ENCODE data around the gene ENG. TPM values are rescaled to one million over a fixed set of nuclear protein-coding genes. Genes with fewer than 3 reads are reported as not detected.

Gene ENG
- polyA plus RNA-seq, 2 of the 4 experiments (the other 2 are of a cell fraction), result 0.08 TPM; not detected in 1

DNA sequence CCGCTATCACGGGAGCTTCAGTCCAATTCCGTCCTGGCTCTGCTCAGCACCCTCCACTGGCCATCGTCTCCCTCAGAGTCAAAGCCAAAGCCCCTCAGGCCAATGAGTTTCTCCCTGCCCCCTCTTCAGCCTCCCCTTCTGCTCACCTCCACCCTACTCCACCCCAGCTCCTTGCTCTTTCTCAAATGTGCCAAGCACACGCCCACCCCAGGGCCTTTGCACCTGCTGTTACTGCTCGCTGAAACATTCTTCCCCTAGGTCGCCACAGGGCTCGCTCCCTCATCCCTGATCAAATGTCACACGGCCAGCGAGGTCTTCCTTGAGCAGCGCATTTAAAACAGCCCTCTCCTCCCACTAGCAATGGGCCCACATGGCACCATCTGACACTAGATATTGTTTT, 6.3 kb upstream of the ENG start:
- no peaks in the 10 kb centered on the region for H3K9me3 ChIP-seq
- DNase-seq (ENCODE audit: low read depth in 1 of 2, low spot score in 1 of 2), result no peak
- H3K4me1 ChIP-seq, result no peaks in the 10 kb centered on the region; the same call in 2 of the 3 replicates
- H3K27ac ChIP-seq, result no peak overlapping the region
- no peak for FAIRE-seq
- ATAC-seq, result no peak
- ChIA-PET CTCF (interaction anchor here (0.9 to 6.2 kb wide), 6 partner anchors 8 to 126 kb away, joined by 3 to 63 read pairs (median 6); partner anchors contain the start of genes CDK9 and TOR2A), POLR2A (no interaction called here)
- H3K4me2 ChIP-seq, result no peak overlapping the region
- no peak for TF ChIP-seq CBX2 (IDR thresholded peaks at IDR 0.05; ENCODE audit: borderline replicate concordance, low read depth)
- no peak for TF ChIP-seq FOXS1 (CRISPR knock-in tag; IDR thresholded peaks at IDR 0.05)
- no peak for TF ChIP-seq RCOR1 (IDR thresholded peaks at IDR 0.05; ENCODE audit: low read depth, low read length)
- no peak for TF ChIP-seq JUNB (IDR thresholded peaks at IDR 0.05)
- no peak for TF ChIP-seq POLR2A (IDR thresholded peaks at IDR 0.05; ENCODE audit: low read length)
- TF ChIP-seq, protein P1, sequence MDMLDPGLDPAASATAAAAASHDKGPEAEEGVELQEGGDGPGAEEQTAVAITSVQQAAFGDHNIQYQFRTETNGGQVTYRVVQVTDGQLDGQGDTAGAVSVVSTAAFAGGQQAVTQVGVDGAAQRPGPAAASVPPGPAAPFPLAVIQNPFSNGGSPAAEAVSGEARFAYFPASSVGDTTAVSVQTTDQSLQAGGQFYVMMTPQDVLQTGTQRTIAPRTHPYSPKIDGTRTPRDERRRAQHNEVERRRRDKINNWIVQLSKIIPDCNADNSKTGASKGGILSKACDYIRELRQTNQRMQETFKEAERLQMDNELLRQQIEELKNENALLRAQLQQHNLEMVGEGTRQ (IDR thresholded peaks at IDR 0.05), result no peak
- TF ChIP-seq CEBPB (IDR thresholded peaks at IDR 0.05), result no peak
- no peak for TF ChIP-seq CHD2 (IDR thresholded peaks at IDR 0.05; ENCODE audit: low read length, partially characterized antibody)
- no peak for TF ChIP-seq JUN (IDR thresholded peaks at IDR 0.05)
- no peak for TF ChIP-seq E2F6 (IDR thresholded peaks at IDR 0.05; ENCODE audit: borderline replicate concordance, low read depth)
- no peak for TF ChIP-seq HOXB13 (CRISPR knock-in tag; IDR thresholded peaks at IDR 0.05; ENCODE audit: low read depth)
- TF ChIP-seq, protein P2, sequence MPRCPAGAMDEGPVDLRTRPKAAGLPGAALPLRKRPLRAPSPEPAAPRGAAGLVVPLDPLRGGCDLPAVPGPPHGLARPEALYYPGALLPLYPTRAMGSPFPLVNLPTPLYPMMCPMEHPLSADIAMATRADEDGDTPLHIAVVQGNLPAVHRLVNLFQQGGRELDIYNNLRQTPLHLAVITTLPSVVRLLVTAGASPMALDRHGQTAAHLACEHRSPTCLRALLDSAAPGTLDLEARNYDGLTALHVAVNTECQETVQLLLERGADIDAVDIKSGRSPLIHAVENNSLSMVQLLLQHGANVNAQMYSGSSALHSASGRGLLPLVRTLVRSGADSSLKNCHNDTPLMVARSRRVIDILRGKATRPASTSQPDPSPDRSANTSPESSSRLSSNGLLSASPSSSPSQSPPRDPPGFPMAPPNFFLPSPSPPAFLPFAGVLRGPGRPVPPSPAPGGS (IDR thresholded peaks at IDR 0.05), result no peak
- TF ChIP-seq PBX3 (IDR thresholded peaks at IDR 0.05), result no peak
- TF ChIP-seq, protein P3, sequence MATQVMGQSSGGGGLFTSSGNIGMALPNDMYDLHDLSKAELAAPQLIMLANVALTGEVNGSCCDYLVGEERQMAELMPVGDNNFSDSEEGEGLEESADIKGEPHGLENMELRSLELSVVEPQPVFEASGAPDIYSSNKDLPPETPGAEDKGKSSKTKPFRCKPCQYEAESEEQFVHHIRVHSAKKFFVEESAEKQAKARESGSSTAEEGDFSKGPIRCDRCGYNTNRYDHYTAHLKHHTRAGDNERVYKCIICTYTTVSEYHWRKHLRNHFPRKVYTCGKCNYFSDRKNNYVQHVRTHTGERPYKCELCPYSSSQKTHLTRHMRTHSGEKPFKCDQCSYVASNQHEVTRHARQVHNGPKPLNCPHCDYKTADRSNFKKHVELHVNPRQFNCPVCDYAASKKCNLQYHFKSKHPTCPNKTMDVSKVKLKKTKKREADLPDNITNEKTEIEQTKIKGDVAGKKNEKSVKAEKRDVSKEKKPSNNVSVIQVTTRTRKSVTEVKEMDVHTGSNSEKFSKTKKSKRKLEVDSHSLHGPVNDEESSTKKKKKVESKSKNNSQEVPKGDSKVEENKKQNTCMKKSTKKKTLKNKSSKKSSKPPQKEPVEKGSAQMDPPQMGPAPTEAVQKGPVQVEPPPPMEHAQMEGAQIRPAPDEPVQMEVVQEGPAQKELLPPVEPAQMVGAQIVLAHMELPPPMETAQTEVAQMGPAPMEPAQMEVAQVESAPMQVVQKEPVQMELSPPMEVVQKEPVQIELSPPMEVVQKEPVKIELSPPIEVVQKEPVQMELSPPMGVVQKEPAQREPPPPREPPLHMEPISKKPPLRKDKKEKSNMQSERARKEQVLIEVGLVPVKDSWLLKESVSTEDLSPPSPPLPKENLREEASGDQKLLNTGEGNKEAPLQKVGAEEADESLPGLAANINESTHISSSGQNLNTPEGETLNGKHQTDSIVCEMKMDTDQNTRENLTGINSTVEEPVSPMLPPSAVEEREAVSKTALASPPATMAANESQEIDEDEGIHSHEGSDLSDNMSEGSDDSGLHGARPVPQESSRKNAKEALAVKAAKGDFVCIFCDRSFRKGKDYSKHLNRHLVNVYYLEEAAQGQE (IDR thresholded peaks at IDR 0.05), result no peak
- TF ChIP-seq RFX5 (IDR thresholded peaks at IDR 0.05), result no peak
- TF ChIP-seq BHLHE40 (IDR thresholded peaks at IDR 0.05; ENCODE audit: low read depth, low read length), result no peak
- no peak for TF ChIP-seq EHMT2 (IDR thresholded peaks at IDR 0.05; ENCODE audit: low read depth)
- no peak for TF ChIP-seq ZSCAN20 (CRISPR knock-in tag; IDR thresholded peaks at IDR 0.05)
- TF ChIP-seq NR3C1 (IDR thresholded peaks at IDR 0.05), result no peak
- TF ChIP-seq CHD4 (IDR thresholded peaks at IDR 0.05; ENCODE audit: borderline replicate concordance), result no peak
- WGBS (ENCODE audit: missing lambda C conversion rate), result 90% methylated on average over 11 of the region's 11 CpGs
- H3K4me3 ChIP-seq, result no peak overlapping the region

- TF ChIP-seq FOSL2 (IDR thresholded peaks at IDR 0.05) (no peak), FOSL2 (CRISPR knock-in tag; IDR thresholded peaks at IDR 0.05) (no peak)
- ATAC-seq, result no peak
- CTCF ChIA-PET, result interaction anchor here (0.9 to 6.2 kb wide), 4 partner anchors 11 to 125 kb away, joined by 4 to 63 read pairs (median 8); partner anchors contain the start of gene TOR2A
- no peak for FAIRE-seq
- Histone ChIP-seq H3K9me3 (no peaks in the 10 kb centered on the region), H3K4me2 (no peak overlapping the region), H3K4me3 (no peak overlapping the region), H3K27ac (no peak overlapping the region), H3K4me1 (no peaks in the 10 kb centered on the region; the same call in 2 of the 3 replicates)
- POLR2A ChIA-PET, result interaction anchor here (0.7 kb wide), 1 partner anchor 613 kb away, joined by 5 read pairs; no protein-coding TSS in a partner anchor
- 78% methylated on average over 8 of the region's 8 CpGs for WGBS (ENCODE audit: missing lambda C conversion rate)
- no peak for DNase-seq (ENCODE audit: low read depth in 1 of 2, low spot score in 1 of 2)
These were observed 5.8 kb upstream of the ENG start for GRCh38 chr9:127860260-127860659.
